Measurements from ENCODE around the gene CEP290.

GRCh38 chr12:88035271-88035906, 106.5 kb downstream of the CEP290 start:
- TF ChIP-seq CTCF (IDR thresholded peaks at IDR 0.05; ENCODE audit: poor library complexity): no peak
- TF ChIP-seq EZH2phosphoT487 (IDR thresholded peaks at IDR 0.05; ENCODE audit: low read depth, severe bottlenecking, unreplicated experiment): no peak
- TF ChIP-seq EZH2 (IDR thresholded peaks at IDR 0.05; ENCODE audit: borderline replicate concordance): no peak

Measured in hepatocyte (in vitro differentiated cells).